HepG2 (cell line): Measurements from ENCODE around the gene LTBR. TPM values are rescaled to one million over a fixed set of nuclear protein-coding genes. Genes with fewer than 3 reads are reported as not detected.

Source experiments
- FOXK1 ChIP-seq: sonication (generic); formaldehyde crosslinking; IDR thresholded peaks from 2 replicates; pipeline ENCODE4 v1.4.0; 2020; ENCODE audit warnings: low read depth, missing genetic modification reagents, borderline replicate concordance
- HNRNPLL ChIP-seq: fragments of 200-400 bp; formaldehyde crosslinking; IDR thresholded peaks from 2 replicates; pipeline ENCODE4 v1.6.1; 2017; ENCODE audit warnings: mild to moderate bottlenecking, low read depth, low read length; ENCODE audit not compliant: poor library complexity, severe bottlenecking
- SAFB2 ChIP-seq: sonication (generic); formaldehyde crosslinking; IDR thresholded peaks from 2 replicates; pipeline ENCODE4 v1.5.1; 2020; ENCODE audit warnings: missing genetic modification reagents, low read depth, mild to moderate bottlenecking, borderline replicate concordance
- TBX2 ChIP-seq: sonication (generic); formaldehyde crosslinking; IDR thresholded peaks from 2 replicates; pipeline ENCODE4 v1.5.0; 2020; ENCODE audit warnings: missing genetic modification reagents, mild to moderate bottlenecking, borderline replicate concordance
- ZNF839 ChIP-seq: sonication (generic); formaldehyde crosslinking; IDR thresholded peaks from 2 replicates; pipeline ENCODE4 v1.4.0; 2020; ENCODE audit warnings: missing genetic modification reagents, mild to moderate bottlenecking, borderline replicate concordance
- polyA plus RNA-seq, 8 experiments: library from polyadenylated mRNA; depleted of rRNA in 3 of 8; stranded (reverse) in 7 of 8; unstranded in 1 of 8; fragments of >200 nt; fragmentation: Illumina TruSeq in 4 of 8; extraction: Trizol in 4 of 8; gene quantifications; 2 replicates each; pipeline versions ENCODE4 v1.2.1 to v1.2.3, GENCODE V29; 2011 to 2016; ENCODE audit warnings: low read depth in 4 of 8, missing spikeins in 1 of 8, mixed read lengths in 1 of 8; ENCODE audit not compliant: insufficient read depth in 1 of 8
- total RNA-seq, 5 experiments: library from RNA; depleted of rRNA; stranded (reverse); fragments of >200 nt; fragmentation: Illumina TruSeq; extraction: Trizol; gene quantifications; 2 replicates each; pipeline ENCODE4 v1.2.3, GENCODE V29; 2016; ENCODE audit warnings: low read depth in 1 of 5
- TF ChIP-seq, protein P1 (sequence below): sonication (generic); formaldehyde crosslinking; IDR thresholded peaks from 2 replicates; pipeline ENCODE4 v1.4.0; 2020; ENCODE audit warnings: missing genetic modification reagents, mild to moderate bottlenecking, borderline replicate concordance
- TF ChIP-seq, protein P2 (sequence below): sonication (generic); formaldehyde crosslinking; IDR thresholded peaks from 2 replicates; pipeline ENCODE4 v1.4.0; 2020; ENCODE audit warnings: missing genetic modification reagents
- TF ChIP-seq, protein P3 (sequence below): sonication (generic); formaldehyde crosslinking; IDR thresholded peaks from 2 replicates; pipeline ENCODE4 v1.9.0; 2021; ENCODE audit warnings: missing genetic modification reagents, borderline replicate concordance
- TF ChIP-seq, protein P4 (sequence below): sonication (generic); formaldehyde crosslinking; IDR thresholded peaks from 2 replicates; pipeline ENCODE4 v1.5.1; 2020; ENCODE audit warnings: missing genetic modification reagents, mild to moderate bottlenecking, borderline replicate concordance
- TF ChIP-seq, protein P5 (sequence below), 2 experiments: sonication (generic) in 1 of 2; formaldehyde crosslinking in 1 of 2; IDR thresholded peaks; 2 replicates each; pipeline versions ENCODE4 v1.4.0 to v1.6.1; 2016 to 2020; ENCODE audit warnings: borderline replicate concordance in 1 of 2, low read depth in 1 of 2, mild to moderate bottlenecking in 1 of 2, missing genetic modification reagents in 1 of 2

Gene LTBR
- total and polyA plus RNA-seq, 2 of the 13 experiments (the other 11 are each of a cell fraction or from before 2014, with no cell fraction given) = 31.4 to 34.8 TPM

DNA sequence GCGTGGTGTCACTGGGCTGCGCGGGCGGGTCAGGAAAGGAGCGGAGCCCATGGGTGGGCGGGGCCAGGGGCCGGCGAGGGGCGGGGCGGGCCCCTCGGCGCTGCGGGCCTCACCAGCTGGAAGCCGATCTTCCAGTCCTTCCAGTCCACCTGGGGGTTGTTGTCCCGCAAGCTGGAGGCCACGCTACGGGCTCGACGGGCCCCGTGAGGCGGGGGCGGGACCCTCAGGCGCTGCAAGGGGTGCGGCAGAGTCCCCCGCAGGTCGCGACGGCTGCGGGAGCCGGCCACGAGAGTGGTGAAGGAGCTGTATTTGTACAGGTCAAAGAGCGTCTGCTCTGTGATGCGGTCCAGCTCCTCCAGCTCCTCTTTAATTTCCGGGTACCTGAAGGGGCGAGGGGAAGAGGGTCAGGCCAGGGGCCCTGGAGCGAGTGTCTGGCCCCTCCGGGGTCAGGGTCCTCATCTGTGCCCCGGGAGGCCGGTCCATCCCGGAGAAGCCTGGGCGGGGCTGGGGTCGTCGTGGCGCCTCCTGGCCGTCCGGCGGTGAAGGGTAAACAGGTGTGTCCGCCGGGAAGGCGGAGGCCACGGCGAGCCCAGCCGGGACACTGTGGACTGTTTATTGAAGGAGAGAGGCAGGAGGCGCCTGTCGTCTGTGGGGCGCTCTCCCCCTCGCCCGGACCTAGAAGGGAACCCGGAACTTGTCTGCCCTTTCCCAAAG is 20.5 kb upstream of the LTBR start (continued):
- TF ChIP-seq, protein P1, sequence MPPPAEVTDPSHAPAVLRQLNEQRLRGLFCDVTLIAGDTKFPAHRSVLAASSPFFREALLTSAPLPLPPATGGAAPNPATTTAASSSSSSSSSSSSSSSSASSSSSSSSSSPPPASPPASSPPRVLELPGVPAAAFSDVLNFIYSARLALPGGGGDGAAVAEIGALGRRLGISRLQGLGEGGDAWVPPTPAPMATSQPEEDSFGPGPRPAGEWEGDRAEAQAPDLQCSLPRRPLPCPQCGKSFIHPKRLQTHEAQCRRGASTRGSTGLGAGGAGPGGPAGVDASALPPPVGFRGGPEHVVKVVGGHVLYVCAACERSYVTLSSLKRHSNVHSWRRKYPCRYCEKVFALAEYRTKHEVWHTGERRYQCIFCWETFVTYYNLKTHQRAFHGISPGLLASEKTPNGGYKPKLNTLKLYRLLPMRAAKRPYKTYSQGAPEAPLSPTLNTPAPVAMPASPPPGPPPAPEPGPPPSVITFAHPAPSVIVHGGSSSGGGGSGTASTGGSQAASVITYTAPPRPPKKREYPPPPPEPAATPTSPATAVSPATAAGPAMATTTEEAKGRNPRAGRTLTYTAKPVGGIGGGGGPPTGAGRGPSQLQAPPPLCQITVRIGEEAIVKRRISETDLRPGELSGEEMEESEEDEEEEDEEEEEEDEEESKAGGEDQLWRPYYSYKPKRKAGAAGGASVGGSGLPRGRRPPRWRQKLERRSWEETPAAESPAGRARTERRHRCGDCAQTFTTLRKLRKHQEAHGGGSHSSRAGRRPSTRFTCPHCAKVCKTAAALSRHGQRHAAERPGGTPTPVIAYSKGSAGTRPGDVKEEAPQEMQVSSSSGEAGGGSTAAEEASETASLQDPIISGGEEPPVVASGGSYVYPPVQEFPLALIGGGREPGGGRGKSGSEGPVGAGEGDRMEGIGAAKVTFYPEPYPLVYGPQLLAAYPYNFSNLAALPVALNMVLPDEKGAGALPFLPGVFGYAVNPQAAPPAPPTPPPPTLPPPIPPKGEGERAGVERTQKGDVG (CRISPR knock-in tag) = peak; percentile 82; the same call in 1 of the 2 replicates
- TF ChIP-seq, protein P2, sequence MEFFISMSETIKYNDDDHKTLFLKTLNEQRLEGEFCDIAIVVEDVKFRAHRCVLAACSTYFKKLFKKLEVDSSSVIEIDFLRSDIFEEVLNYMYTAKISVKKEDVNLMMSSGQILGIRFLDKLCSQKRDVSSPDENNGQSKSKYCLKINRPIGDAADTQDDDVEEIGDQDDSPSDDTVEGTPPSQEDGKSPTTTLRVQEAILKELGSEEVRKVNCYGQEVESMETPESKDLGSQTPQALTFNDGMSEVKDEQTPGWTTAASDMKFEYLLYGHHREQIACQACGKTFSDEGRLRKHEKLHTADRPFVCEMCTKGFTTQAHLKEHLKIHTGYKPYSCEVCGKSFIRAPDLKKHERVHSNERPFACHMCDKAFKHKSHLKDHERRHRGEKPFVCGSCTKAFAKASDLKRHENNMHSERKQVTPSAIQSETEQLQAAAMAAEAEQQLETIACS (CRISPR knock-in tag) = no peak
- TF ChIP-seq FOXK1 (CRISPR knock-in tag) = peak; percentile 73
- TF ChIP-seq SAFB2 (CRISPR knock-in tag) = peak; percentile 18; the same call in 1 of the 2 replicates
- TF ChIP-seq, protein P3, sequence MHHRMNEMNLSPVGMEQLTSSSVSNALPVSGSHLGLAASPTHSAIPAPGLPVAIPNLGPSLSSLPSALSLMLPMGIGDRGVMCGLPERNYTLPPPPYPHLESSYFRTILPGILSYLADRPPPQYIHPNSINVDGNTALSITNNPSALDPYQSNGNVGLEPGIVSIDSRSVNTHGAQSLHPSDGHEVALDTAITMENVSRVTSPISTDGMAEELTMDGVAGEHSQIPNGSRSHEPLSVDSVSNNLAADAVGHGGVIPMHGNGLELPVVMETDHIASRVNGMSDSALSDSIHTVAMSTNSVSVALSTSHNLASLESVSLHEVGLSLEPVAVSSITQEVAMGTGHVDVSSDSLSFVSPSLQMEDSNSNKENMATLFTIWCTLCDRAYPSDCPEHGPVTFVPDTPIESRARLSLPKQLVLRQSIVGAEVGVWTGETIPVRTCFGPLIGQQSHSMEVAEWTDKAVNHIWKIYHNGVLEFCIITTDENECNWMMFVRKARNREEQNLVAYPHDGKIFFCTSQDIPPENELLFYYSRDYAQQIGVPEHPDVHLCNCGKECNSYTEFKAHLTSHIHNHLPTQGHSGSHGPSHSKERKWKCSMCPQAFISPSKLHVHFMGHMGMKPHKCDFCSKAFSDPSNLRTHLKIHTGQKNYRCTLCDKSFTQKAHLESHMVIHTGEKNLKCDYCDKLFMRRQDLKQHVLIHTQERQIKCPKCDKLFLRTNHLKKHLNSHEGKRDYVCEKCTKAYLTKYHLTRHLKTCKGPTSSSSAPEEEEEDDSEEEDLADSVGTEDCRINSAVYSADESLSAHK = no peak
- TF ChIP-seq HNRNPLL = peak; percentile 33
- peak; percentile 88 for TF ChIP-seq TBX2 (CRISPR knock-in tag)
- TF ChIP-seq, protein P4, sequence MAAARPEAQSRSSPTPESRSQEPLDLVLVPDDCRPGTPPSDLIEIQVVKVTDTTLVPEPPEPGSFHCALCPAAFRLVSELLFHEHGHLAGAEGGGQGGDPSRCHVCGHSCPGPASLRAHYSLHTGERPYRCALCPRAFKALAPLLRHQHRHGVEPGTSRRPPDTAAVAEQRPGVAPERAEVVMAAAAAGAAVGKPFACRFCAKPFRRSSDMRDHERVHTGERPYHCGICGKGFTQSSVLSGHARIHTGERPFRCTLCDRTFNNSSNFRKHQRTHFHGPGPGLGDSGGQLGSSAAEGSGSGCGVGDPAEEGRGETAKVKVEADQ = no peak
- TF ChIP-seq, protein P5, sequence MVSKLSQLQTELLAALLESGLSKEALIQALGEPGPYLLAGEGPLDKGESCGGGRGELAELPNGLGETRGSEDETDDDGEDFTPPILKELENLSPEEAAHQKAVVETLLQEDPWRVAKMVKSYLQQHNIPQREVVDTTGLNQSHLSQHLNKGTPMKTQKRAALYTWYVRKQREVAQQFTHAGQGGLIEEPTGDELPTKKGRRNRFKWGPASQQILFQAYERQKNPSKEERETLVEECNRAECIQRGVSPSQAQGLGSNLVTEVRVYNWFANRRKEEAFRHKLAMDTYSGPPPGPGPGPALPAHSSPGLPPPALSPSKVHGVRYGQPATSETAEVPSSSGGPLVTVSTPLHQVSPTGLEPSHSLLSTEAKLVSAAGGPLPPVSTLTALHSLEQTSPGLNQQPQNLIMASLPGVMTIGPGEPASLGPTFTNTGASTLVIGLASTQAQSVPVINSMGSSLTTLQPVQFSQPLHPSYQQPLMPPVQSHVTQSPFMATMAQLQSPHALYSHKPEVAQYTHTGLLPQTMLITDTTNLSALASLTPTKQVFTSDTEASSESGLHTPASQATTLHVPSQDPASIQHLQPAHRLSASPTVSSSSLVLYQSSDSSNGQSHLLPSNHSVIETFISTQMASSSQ (IDR thresholded peaks at IDR 0.05; ENCODE audit: low read depth) = no peak
- TF ChIP-seq, protein P5 (CRISPR knock-in tag; IDR thresholded peaks at IDR 0.05; ENCODE audit: borderline replicate concordance) = 0 out of 2 replicates have a peak, but pooled peaks have one; percentile 73
- TF ChIP-seq ZNF839 (CRISPR knock-in tag) = no peak
